Measurements from ENCODE around the gene DCC. TPM values are rescaled to one million over a fixed set of nuclear protein-coding genes. Genes with fewer than 3 reads are reported as not detected.

DCC gene
- total and polyA plus RNA-seq, 2 experiments from 2014 or later, result 0.53 to 0.73 TPM

GRCh38 chr18:52979892-52980291 lies 639.9 kb downstream of the DCC start:
- Histone ChIP-seq H3K27me3 (ENCODE audit: insufficient read depth) (no peaks in the 10 kb centered on the region), H3K4me3 (no peak overlapping the region), H3K4me2 (no peak overlapping the region), H3K36me3 (ENCODE audit: insufficient read depth) (no peaks in the 10 kb centered on the region), H3F3A (replicated peaks; ENCODE audit: low read depth) (no peaks in the 10 kb centered on the region), H3K79me2 (replicated peaks; ENCODE audit: insufficient read depth) (no peaks in the 10 kb centered on the region), H4K20me1 (replicated peaks; ENCODE audit: insufficient read depth) (no peaks in the 10 kb centered on the region), H3K4me1 (ENCODE audit: insufficient read depth) (no peaks in the 10 kb centered on the region), H3K9me2 (ENCODE audit: insufficient read depth) (no peaks in the 10 kb centered on the region), H3K27ac (ENCODE audit: low read depth) (no peak overlapping the region), H2AFZ (no peak overlapping the region)
- no peaks in the 10 kb centered on the region for H3K9me3 Mint-ChIP-seq
- DNase-seq (ENCODE audit: low spot score) (no peak), ATAC-seq (no peak)
- H3K27ac Mint-ChIP-seq, result no peak overlapping the region
- H3K27me3 Mint-ChIP-seq (ENCODE audit: insufficient read depth, low read depth, poor library complexity), result no peaks in the 10 kb centered on the region
- H3K4me1 Mint-ChIP-seq, result no peaks in the 10 kb centered on the region; the same call in 2 of the 3 replicates
- TF ChIP-seq CREB1 (CRISPR knock-in tag; IDR thresholded peaks at IDR 0.05; ENCODE audit: low read depth) (no peak), ETS1 (IDR thresholded peaks at IDR 0.05) (no peak), NANOG (IDR thresholded peaks at IDR 0.05; ENCODE audit: borderline replicate concordance) (no peak), JUNB (IDR thresholded peaks at IDR 0.05; ENCODE audit: unreplicated experiment) (no peak), ZNF114 (CRISPR knock-in tag; IDR thresholded peaks at IDR 0.05) (no peak), EZH2 (IDR thresholded peaks at IDR 0.05; ENCODE audit: low read depth, unreplicated experiment) (no peak)
- no peaks in the 10 kb centered on the region for H3K36me3 Mint-ChIP-seq (ENCODE audit: low read depth)
- no peak overlapping the region for H3K4me3 Mint-ChIP-seq

DNA sequence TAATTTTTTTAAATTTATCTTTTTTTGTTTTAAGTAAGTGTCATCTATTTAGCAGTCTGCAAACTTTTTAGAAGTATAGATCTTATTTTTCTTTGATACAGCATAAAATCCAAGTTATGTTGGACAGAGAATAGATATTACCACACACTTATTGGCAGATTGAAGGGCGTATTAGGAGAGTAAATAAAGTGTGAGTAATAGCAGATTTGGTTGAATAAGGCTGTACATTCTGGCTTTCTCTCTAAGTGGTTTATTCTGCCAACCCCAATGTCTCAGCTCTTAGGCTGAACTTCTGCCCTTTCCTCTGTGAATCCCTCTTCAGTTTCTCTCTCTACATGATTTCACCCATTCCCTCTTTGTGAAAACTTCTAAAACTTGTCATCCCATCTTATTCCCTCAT lies 651.2 kb downstream of the DCC start:
- no peaks in the 10 kb centered on the region for H3F3A ChIP-seq (replicated peaks; ENCODE audit: low read depth)
- no peaks in the 10 kb centered on the region for H3K4me1 ChIP-seq (ENCODE audit: insufficient read depth)
- no peaks in the 10 kb centered on the region for H3K9me2 ChIP-seq (ENCODE audit: insufficient read depth)
- H3K27me3 Mint-ChIP-seq (ENCODE audit: insufficient read depth, low read depth, poor library complexity), result peaks cover 2% of the 10 kb centered on the region
- H3K79me2 ChIP-seq (replicated peaks; ENCODE audit: insufficient read depth), result no peaks in the 10 kb centered on the region
- DNase-seq (ENCODE audit: low spot score) (no peak), ATAC-seq (no peak)
- no peaks in the 10 kb centered on the region for H3K36me3 ChIP-seq (ENCODE audit: insufficient read depth)
- no peaks in the 10 kb centered on the region for H3K27me3 ChIP-seq (ENCODE audit: insufficient read depth)
- H2AFZ ChIP-seq, result no peak overlapping the region
- no peaks in the 10 kb centered on the region for H3K36me3 Mint-ChIP-seq (ENCODE audit: low read depth)
- no peak overlapping the region for H3K27ac Mint-ChIP-seq
- no peak overlapping the region for H3K4me3 Mint-ChIP-seq
- no peak overlapping the region for H3K4me2 ChIP-seq
- H3K27ac ChIP-seq (ENCODE audit: low read depth), result no peak overlapping the region
- H3K4me3 ChIP-seq, result no peak overlapping the region
- H3K4me1 Mint-ChIP-seq, result 0 out of 3 replicates have a peak, but pooled peaks cover 3% of the 10 kb centered on the region
- H3K9me3 Mint-ChIP-seq, result no peaks in the 10 kb centered on the region
- no peaks in the 10 kb centered on the region for H4K20me1 ChIP-seq (replicated peaks; ENCODE audit: insufficient read depth)
- TF ChIP-seq, protein P1, sequence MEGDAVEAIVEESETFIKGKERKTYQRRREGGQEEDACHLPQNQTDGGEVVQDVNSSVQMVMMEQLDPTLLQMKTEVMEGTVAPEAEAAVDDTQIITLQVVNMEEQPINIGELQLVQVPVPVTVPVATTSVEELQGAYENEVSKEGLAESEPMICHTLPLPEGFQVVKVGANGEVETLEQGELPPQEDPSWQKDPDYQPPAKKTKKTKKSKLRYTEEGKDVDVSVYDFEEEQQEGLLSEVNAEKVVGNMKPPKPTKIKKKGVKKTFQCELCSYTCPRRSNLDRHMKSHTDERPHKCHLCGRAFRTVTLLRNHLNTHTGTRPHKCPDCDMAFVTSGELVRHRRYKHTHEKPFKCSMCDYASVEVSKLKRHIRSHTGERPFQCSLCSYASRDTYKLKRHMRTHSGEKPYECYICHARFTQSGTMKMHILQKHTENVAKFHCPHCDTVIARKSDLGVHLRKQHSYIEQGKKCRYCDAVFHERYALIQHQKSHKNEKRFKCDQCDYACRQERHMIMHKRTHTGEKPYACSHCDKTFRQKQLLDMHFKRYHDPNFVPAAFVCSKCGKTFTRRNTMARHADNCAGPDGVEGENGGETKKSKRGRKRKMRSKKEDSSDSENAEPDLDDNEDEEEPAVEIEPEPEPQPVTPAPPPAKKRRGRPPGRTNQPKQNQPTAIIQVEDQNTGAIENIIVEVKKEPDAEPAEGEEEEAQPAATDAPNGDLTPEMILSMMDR (conservative IDR thresholded peaks at IDR 0.05; ENCODE audit: low read depth in 2 of 2), result no peak
- TF ChIP-seq ETS1 (IDR thresholded peaks at IDR 0.05) (no peak), ZNF114 (CRISPR knock-in tag; IDR thresholded peaks at IDR 0.05) (no peak), NANOG (IDR thresholded peaks at IDR 0.05; ENCODE audit: borderline replicate concordance) (no peak), EZH2phosphoT487 (IDR thresholded peaks at IDR 0.05; ENCODE audit: unreplicated experiment) (no peak), ZNF331 (CRISPR knock-in tag; IDR thresholded peaks at IDR 0.05; ENCODE audit: low read depth) (no peak), ZNF462 (CRISPR knock-in tag; IDR thresholded peaks at IDR 0.05) (no peak), POLR2AphosphoS5 (IDR thresholded peaks at IDR 0.05; ENCODE audit: low read depth) (no peak)

Measured in GM23338 (cell line).